Neural cell (in vitro differentiated cells): ENCODE results near the gene INPP5B.

Source experiments
- CTCF ChIP-seq: fragments of 450-650 bp; IDR thresholded peaks from 2 replicates; pipeline ENCODE4 v1.5.1; 2014; ENCODE audit warnings: antibody characterized with exemption, mild to moderate bottlenecking, moderate library complexity; ENCODE audit not compliant: poor library complexity, severe bottlenecking
- EP300 ChIP-seq: fragments of 450-650 bp; conservative IDR thresholded peaks from 2 replicates; pipeline ENCODE4 v1.6.1; 2014; ENCODE audit warnings: antibody characterized with exemption, mild to moderate bottlenecking, moderate library complexity; ENCODE audit not compliant: poor library complexity, severe bottlenecking
- EZH2 ChIP-seq: fragments of 200-600, 300-800 bp; shearing (Covaris generic), sonication (generic); IDR thresholded peaks from 2 replicates; pipeline ENCODE4 v1.6.1; 2014; ENCODE audit warnings: antibody characterized with exemption, low read length, borderline replicate concordance, mild to moderate bottlenecking; ENCODE audit not compliant: insufficient read depth, poor library complexity, severe bottlenecking
- POLR2AphosphoS5 ChIP-seq: IDR thresholded peaks from 2 replicates; pipeline ENCODE4 v1.6.1; 2012
- RAD21 ChIP-seq: fragments of 450-650 bp; conservative IDR thresholded peaks from 2 replicates; pipeline ENCODE4 v1.6.1; 2014; ENCODE audit warnings: antibody characterized with exemption, mild to moderate bottlenecking, moderate library complexity
- SMC3 ChIP-seq: fragments of 450-650 bp; conservative IDR thresholded peaks from 2 replicates; pipeline ENCODE4 v1.6.1; 2014; ENCODE audit warnings: antibody characterized with exemption, mild to moderate bottlenecking, moderate library complexity; ENCODE audit not compliant: poor library complexity
- TAF1 ChIP-seq: IDR thresholded peaks from 2 replicates; pipeline ENCODE4 v1.6.1; 2012; ENCODE audit warnings: low read depth
- TF ChIP-seq, protein P1 (sequence below): IDR thresholded peaks from 2 replicates; pipeline ENCODE4 v1.6.1; 2012; ENCODE audit warnings: borderline replicate concordance

DNA sequence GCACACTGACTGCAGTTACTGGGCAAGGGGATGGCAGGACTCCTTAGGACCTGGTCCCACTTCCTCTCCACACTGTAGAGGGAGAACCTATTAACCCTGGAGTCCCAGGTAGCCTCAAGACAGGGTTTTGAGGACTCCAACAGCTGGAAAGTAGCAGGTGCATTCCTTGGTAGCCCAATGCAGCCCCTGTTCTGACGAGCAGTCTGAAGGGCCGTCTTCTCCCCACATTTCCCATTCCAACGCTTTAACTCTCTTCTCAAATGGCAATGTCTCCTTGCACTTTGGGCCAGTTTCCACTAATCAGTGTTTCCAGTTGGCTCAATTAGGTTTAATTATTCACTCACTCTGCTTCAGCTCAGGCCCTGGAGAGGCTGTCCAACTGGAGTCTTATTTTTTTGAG, 8.8 kb upstream of the INPP5B start:
- TF ChIP-seq CTCF (no peak), EP300 (no peak), RAD21 (no peak), TAF1 (no peak), EZH2 (no peak), SMC3 (no peak), POLR2AphosphoS5 (no peak)
- TF ChIP-seq, protein P1, sequence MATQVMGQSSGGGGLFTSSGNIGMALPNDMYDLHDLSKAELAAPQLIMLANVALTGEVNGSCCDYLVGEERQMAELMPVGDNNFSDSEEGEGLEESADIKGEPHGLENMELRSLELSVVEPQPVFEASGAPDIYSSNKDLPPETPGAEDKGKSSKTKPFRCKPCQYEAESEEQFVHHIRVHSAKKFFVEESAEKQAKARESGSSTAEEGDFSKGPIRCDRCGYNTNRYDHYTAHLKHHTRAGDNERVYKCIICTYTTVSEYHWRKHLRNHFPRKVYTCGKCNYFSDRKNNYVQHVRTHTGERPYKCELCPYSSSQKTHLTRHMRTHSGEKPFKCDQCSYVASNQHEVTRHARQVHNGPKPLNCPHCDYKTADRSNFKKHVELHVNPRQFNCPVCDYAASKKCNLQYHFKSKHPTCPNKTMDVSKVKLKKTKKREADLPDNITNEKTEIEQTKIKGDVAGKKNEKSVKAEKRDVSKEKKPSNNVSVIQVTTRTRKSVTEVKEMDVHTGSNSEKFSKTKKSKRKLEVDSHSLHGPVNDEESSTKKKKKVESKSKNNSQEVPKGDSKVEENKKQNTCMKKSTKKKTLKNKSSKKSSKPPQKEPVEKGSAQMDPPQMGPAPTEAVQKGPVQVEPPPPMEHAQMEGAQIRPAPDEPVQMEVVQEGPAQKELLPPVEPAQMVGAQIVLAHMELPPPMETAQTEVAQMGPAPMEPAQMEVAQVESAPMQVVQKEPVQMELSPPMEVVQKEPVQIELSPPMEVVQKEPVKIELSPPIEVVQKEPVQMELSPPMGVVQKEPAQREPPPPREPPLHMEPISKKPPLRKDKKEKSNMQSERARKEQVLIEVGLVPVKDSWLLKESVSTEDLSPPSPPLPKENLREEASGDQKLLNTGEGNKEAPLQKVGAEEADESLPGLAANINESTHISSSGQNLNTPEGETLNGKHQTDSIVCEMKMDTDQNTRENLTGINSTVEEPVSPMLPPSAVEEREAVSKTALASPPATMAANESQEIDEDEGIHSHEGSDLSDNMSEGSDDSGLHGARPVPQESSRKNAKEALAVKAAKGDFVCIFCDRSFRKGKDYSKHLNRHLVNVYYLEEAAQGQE: no peak
